K562 (cell line): ENCODE data around the gene ICAM3. TPM values are rescaled to one million over a fixed set of nuclear protein-coding genes. Genes with fewer than 3 reads are reported as not detected.

Experiments
- FIP1L1 ChIP-seq: fragments of 200-400 bp; formaldehyde crosslinking; IDR thresholded peaks from 2 replicates; pipeline ENCODE4 v1.6.1; 2018; ENCODE audit warnings: mild to moderate bottlenecking, low read depth, low read length; ENCODE audit not compliant: poor library complexity, severe bottlenecking
- HMG20A ChIP-seq: fragments of 450-650 bp; formaldehyde crosslinking; conservative IDR thresholded peaks from 2 replicates; pipeline ENCODE4 v1.4.0; 2020; ENCODE audit warnings: mild to moderate bottlenecking, mixed read lengths
- HMG20B ChIP-seq: fragments of 250-450 bp; sonication (Bioruptor Pico); IDR thresholded peaks from 2 replicates; pipeline ENCODE4 v1.5.0; 2021; ENCODE audit warnings: mild to moderate bottlenecking
- KLF10 ChIP-seq: fragments of 250-450 bp; sonication (Bioruptor Pico); IDR thresholded peaks from 2 replicates; pipeline ENCODE4 v1.6.1; 2021; ENCODE audit warnings: matching md5 sums
- PHF20 ChIP-seq: fragments of 450-650 bp; IDR thresholded peaks from 2 replicates; pipeline ENCODE4 v1.6.1; 2018; ENCODE audit not compliant: partially characterized antibody
- SAFB ChIP-seq: fragments of 200-400 bp; formaldehyde crosslinking; IDR thresholded peaks from 2 replicates; pipeline ENCODE4 v1.6.1; 2017; ENCODE audit warnings: low read depth, low read length, borderline replicate concordance
- SMARCA5 ChIP-seq: fragments of 450-650 bp; IDR thresholded peaks from 2 replicates; pipeline ENCODE4 v1.6.1; 2016
- SPI1 ChIP-seq: IDR thresholded peaks from 2 replicates; pipeline ENCODE4 v1.6.1; 2011; ENCODE audit warnings: low read depth, low read length, control low read depth, borderline replicate concordance
- SRSF3 ChIP-seq: fragments of 200-400 bp; formaldehyde crosslinking; IDR thresholded peaks from 2 replicates; pipeline ENCODE4 v1.6.1; 2016; ENCODE audit warnings: mild to moderate bottlenecking, low read length, moderate library complexity; ENCODE audit not compliant: insufficient read depth
- TBP ChIP-seq: optimal IDR thresholded peaks from 2 replicates; pipeline ENCODE3; 2011; ENCODE audit warnings: low read depth, low read length, improper control_type of control experiment
- ZBTB1 ChIP-seq: sonication (generic); formaldehyde crosslinking; IDR thresholded peaks from 2 replicates; pipeline ENCODE4 v1.8.1; 2023; ENCODE audit warnings: missing genetic modification reagents, low read depth, mild to moderate bottlenecking, borderline replicate concordance
- ZNF121 ChIP-seq: sonication (generic); formaldehyde crosslinking; conservative IDR thresholded peaks from 2 replicates; pipeline ENCODE4 v1.8.0; 2022; ENCODE audit warnings: missing genetic modification reagents
- ZNF165 ChIP-seq: fragments of 250-450 bp; sonication (Bioruptor Pico); IDR thresholded peaks from 2 replicates; pipeline ENCODE4 v1.4.0; 2020; ENCODE audit warnings: borderline replicate concordance
- ZNF717 ChIP-seq: fragments of 250-450 bp; sonication (Bioruptor Pico); IDR thresholded peaks from 2 replicates; pipeline ENCODE4 v1.5.0; 2021
- polyA plus RNA-seq, 8 experiments: library from polyadenylated mRNA; depleted of rRNA in 4 of 8; stranded (reverse) in 5 of 8; unstranded in 3 of 8; fragments of >200 nt; fragmentation: Nextera tagmentation in 2 of 8; fragmentation: Illumina TruSeq in 1 of 8; extraction: Ambion mirVana in 2 of 8; extraction: Trizol in 1 of 8; gene quantifications; 2 replicates each; pipeline versions ENCODE4 v1.2.1 to v1.2.3, GENCODE V29; 2011 to 2014; ENCODE audit warnings: inconsistent platforms in 1 of 8, missing spikeins in 1 of 8
- total RNA-seq, 7 experiments: library from RNA; depleted of rRNA in 6 of 7; stranded (reverse); fragments of >200 nt in 6 of 7; fragmentation: Illumina TruSeq in 2 of 7; extraction: Trizol in 2 of 7; gene quantifications; 2 replicates each; pipeline versions ENCODE4 v1.2.1 to v1.2.3, GENCODE V29; 2011 to 2021; ENCODE audit warnings: low replicate concordance in 1 of 7
- TF ChIP-seq, protein P1 (sequence below): fragments of 250-450 bp; sonication (Bioruptor Pico); IDR thresholded peaks from 2 replicates; pipeline ENCODE4 v1.4.0; 2020; ENCODE audit warnings: mild to moderate bottlenecking, moderate library complexity
- TF ChIP-seq, protein P2 (sequence below): fragments of 250-450 bp; sonication (Bioruptor Pico); IDR thresholded peaks from 2 replicates; pipeline ENCODE4 v1.4.0; 2020; ENCODE audit warnings: mild to moderate bottlenecking, moderate library complexity
- TF ChIP-seq, protein P3 (sequence below), 2 experiments: fragments of 450-650 bp in 1 of 2; sonication (generic) in 1 of 2; formaldehyde crosslinking; conservative IDR thresholded peaks; 2 replicates each; pipeline versions ENCODE4 v1.4.0 to v1.8.1; 2020 to 2022; ENCODE audit warnings: mild to moderate bottlenecking in 1 of 2, missing genetic modification reagents in 1 of 2
- TF ChIP-seq, protein P4 (sequence below): fragments of 250-450 bp; sonication (Bioruptor Pico); IDR thresholded peaks from 2 replicates; pipeline ENCODE4 v1.5.0; 2020; ENCODE audit warnings: mild to moderate bottlenecking
- TF ChIP-seq, protein P5 (sequence below): fragments of 250-450 bp; sonication (Bioruptor Pico); IDR thresholded peaks from 2 replicates; pipeline ENCODE4 v1.8.0; 2021; ENCODE audit warnings: moderate library complexity, mild to moderate bottlenecking, inconsistent platforms

ICAM3 gene
- total and polyA plus RNA-seq, 9 of the 15 experiments (the other 6 are each of a cell fraction or from before 2014, with no cell fraction given): 6.5 to 39.5 (median 24.2) TPM

DNA sequence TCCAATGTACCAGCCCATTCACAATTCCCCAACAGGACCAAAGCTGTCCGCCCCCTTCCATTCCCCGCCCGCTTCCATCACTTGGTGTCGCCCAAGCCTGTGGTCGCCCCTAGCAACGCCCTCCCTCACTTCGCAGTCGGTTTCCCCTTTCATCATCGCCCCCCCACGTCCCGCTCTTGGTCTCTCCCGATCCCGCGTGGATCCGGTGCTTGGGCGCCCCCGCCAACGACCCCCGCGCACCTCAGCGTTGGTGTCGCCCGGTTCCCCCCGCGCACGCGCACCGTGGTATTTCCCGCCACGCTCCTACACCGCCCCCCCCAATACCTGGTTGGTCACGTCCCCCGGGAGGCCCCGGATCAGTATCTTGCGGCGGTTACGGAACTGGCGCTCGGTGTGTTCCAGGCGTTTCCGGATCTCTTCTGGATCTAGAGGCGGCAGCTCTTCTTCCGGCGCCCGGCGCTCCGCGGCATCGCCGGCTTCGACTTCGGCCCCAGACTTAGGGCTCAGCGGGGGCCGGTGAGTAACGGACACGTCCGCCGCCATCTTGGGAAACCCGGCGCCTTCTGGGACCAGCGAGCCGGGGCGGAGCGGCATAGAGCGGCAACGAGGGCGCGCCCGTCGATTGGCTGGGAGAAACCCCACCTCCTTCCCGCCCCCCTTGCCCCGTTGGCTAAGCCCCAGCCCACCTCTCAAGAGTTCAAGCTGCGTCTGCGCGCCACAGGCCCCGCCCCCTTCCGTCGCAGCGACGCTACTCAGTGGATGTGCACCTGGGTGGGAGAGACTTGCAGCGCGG is 6.3 kb downstream of the ICAM3 start, which contains the start of gene RAVER1 (continued):
- TF ChIP-seq, protein P1, sequence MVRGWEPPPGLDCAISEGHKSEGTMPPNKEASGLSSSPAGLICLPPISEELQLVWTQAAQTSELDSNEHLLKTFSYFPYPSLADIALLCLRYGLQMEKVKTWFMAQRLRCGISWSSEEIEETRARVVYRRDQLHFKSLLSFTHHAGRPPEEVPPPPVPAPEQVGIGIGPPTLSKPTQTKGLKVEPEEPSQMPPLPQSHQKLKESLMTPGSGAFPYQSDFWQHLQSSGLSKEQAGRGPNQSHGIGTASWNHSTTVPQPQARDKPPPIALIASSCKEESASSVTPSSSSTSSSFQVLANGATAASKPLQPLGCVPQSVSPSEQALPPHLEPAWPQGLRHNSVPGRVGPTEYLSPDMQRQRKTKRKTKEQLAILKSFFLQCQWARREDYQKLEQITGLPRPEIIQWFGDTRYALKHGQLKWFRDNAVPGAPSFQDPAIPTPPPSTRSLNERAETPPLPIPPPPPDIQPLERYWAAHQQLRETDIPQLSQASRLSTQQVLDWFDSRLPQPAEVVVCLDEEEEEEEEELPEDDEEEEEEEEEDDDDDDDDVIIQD (CRISPR knock-in tag): no peak
- TF ChIP-seq, protein P2, sequence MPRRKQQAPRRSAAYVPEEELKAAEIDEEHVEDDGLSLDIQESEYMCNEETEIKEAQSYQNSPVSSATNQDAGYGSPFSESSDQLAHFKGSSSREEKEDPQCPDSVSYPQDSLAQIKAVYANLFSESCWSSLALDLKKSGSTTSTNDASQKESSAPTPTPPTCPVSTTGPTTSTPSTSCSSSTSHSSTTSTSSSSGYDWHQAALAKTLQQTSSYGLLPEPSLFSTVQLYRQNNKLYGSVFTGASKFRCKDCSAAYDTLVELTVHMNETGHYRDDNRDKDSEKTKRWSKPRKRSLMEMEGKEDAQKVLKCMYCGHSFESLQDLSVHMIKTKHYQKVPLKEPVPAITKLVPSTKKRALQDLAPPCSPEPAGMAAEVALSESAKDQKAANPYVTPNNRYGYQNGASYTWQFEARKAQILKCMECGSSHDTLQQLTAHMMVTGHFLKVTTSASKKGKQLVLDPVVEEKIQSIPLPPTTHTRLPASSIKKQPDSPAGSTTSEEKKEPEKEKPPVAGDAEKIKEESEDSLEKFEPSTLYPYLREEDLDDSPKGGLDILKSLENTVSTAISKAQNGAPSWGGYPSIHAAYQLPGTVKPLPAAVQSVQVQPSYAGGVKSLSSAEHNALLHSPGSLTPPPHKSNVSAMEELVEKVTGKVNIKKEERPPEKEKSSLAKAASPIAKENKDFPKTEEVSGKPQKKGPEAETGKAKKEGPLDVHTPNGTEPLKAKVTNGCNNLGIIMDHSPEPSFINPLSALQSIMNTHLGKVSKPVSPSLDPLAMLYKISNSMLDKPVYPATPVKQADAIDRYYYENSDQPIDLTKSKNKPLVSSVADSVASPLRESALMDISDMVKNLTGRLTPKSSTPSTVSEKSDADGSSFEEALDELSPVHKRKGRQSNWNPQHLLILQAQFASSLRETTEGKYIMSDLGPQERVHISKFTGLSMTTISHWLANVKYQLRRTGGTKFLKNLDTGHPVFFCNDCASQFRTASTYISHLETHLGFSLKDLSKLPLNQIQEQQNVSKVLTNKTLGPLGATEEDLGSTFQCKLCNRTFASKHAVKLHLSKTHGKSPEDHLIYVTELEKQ: no peak
- TF ChIP-seq FIP1L1 (peak; percentile 62), ZBTB1 (CRISPR knock-in tag) (no peak; the same call in 1 of the 2 replicates), KLF10 (CRISPR knock-in tag) (no peak), ZNF717 (CRISPR knock-in tag) (no peak), PHF20 (peak; percentile 62), SAFB (peak; percentile 89), ZNF165 (CRISPR knock-in tag) (no peak), SMARCA5 (no peak), SPI1 (no peak), HMG20A (CRISPR knock-in tag) (no peak), TBP (peak; percentile 94), HMG20B (CRISPR knock-in tag) (no peak), SRSF3 (no peak), ZNF121 (no peak)
- TF ChIP-seq, protein P3, sequence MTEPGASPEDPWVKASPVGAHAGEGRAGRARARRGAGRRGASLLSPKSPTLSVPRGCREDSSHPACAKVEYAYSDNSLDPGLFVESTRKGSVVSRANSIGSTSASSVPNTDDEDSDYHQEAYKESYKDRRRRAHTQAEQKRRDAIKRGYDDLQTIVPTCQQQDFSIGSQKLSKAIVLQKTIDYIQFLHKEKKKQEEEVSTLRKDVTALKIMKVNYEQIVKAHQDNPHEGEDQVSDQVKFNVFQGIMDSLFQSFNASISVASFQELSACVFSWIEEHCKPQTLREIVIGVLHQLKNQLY (CRISPR knock-in tag; conservative IDR thresholded peaks at IDR 0.05): no peak
- TF ChIP-seq, protein P4, sequence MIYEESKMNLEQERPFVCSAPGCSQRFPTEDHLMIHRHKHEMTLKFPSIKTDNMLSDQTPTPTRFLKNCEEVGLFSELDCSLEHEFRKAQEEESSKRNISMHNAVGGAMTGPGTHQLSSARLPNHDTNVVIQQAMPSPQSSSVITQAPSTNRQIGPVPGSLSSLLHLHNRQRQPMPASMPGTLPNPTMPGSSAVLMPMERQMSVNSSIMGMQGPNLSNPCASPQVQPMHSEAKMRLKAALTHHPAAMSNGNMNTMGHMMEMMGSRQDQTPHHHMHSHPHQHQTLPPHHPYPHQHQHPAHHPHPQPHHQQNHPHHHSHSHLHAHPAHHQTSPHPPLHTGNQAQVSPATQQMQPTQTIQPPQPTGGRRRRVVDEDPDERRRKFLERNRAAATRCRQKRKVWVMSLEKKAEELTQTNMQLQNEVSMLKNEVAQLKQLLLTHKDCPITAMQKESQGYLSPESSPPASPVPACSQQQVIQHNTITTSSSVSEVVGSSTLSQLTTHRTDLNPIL (CRISPR knock-in tag): no peak
- TF ChIP-seq, protein P5, sequence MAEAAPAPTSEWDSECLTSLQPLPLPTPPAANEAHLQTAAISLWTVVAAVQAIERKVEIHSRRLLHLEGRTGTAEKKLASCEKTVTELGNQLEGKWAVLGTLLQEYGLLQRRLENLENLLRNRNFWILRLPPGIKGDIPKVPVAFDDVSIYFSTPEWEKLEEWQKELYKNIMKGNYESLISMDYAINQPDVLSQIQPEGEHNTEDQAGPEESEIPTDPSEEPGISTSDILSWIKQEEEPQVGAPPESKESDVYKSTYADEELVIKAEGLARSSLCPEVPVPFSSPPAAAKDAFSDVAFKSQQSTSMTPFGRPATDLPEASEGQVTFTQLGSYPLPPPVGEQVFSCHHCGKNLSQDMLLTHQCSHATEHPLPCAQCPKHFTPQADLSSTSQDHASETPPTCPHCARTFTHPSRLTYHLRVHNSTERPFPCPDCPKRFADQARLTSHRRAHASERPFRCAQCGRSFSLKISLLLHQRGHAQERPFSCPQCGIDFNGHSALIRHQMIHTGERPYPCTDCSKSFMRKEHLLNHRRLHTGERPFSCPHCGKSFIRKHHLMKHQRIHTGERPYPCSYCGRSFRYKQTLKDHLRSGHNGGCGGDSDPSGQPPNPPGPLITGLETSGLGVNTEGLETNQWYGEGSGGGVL: no peak
